Measurements from ENCODE around the gene PLEKHJ1. TPM values are rescaled to one million over a fixed set of nuclear protein-coding genes. Genes with fewer than 3 reads are reported as not detected.

Gene PLEKHJ1
- total RNA-seq, 1 experiment from 2014 or later = 94.8 TPM

- peaks cover 10% of the 10 kb centered on the region; the same call in 1 of the 2 replicates for H3K36me3 ChIP-seq (ENCODE audit: low read depth, low read length)
- H4K20me1 ChIP-seq (ENCODE audit: low read length) = peaks cover 36% of the 10 kb centered on the region
- H3K4me2 ChIP-seq (ENCODE audit: low read length) = peak overlapping the region; percentile 93
- ChIA-PET CTCF (no interaction called here), POLR2A (ENCODE audit: unreplicated experiment) (no interaction called here)
- peak; percentile 66 for DNase-seq
- peaks cover 19% of the 10 kb centered on the region for H3K4me1 ChIP-seq (ENCODE audit: insufficient read depth, low read length)
- H2AFZ ChIP-seq (ENCODE audit: low read length) = no peak overlapping the region
- H3K9me2 ChIP-seq (replicated peaks; ENCODE audit: low read length) = no peaks in the 10 kb centered on the region
- H3K27me3 ChIP-seq (ENCODE audit: low read length) = no peaks in the 10 kb centered on the region
- no peaks in the 10 kb centered on the region for H3K9me3 ChIP-seq (ENCODE audit: low read length)
- peak; percentile 40 for ATAC-seq
- H3F3A ChIP-seq (ENCODE audit: low read length, unreplicated experiment) = no peaks in the 10 kb centered on the region
- TF ChIP-seq, protein P1, sequence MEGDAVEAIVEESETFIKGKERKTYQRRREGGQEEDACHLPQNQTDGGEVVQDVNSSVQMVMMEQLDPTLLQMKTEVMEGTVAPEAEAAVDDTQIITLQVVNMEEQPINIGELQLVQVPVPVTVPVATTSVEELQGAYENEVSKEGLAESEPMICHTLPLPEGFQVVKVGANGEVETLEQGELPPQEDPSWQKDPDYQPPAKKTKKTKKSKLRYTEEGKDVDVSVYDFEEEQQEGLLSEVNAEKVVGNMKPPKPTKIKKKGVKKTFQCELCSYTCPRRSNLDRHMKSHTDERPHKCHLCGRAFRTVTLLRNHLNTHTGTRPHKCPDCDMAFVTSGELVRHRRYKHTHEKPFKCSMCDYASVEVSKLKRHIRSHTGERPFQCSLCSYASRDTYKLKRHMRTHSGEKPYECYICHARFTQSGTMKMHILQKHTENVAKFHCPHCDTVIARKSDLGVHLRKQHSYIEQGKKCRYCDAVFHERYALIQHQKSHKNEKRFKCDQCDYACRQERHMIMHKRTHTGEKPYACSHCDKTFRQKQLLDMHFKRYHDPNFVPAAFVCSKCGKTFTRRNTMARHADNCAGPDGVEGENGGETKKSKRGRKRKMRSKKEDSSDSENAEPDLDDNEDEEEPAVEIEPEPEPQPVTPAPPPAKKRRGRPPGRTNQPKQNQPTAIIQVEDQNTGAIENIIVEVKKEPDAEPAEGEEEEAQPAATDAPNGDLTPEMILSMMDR (conservative IDR thresholded peaks at IDR 0.05; ENCODE audit: low read depth, low read length) = peak; percentile 82
- no peak for TF ChIP-seq EZH2phosphoT487 (IDR thresholded peaks at IDR 0.05; ENCODE audit: borderline replicate concordance, low read length)
- H3K9ac ChIP-seq (ENCODE audit: low read length) = no peak overlapping the region
- BruUV-seq (replicated peaks) = no TSS peak
- H3K27ac ChIP-seq (ENCODE audit: low read length) = 0 out of 2 replicates have a peak overlapping the region, but pooled peaks have one; percentile 21
- intact Hi-C loops (cut with micrococcal nuclease) = loop anchor here (1.0 to 5.0 kb wide), 2 partner anchors 37 to 106 kb away; partner anchors contain the start of genes PLEKHJ1 and SF3A2
- peak overlapping the region; percentile 51 for H3K4me3 ChIP-seq (ENCODE audit: low read length)
- H3K79me2 ChIP-seq (ENCODE audit: low read length) = peaks cover 50% of the 10 kb centered on the region
Measured at GRCh38 chr19:2273356-2274184, 37.4 kb upstream of the PLEKHJ1 start.

DNA sequence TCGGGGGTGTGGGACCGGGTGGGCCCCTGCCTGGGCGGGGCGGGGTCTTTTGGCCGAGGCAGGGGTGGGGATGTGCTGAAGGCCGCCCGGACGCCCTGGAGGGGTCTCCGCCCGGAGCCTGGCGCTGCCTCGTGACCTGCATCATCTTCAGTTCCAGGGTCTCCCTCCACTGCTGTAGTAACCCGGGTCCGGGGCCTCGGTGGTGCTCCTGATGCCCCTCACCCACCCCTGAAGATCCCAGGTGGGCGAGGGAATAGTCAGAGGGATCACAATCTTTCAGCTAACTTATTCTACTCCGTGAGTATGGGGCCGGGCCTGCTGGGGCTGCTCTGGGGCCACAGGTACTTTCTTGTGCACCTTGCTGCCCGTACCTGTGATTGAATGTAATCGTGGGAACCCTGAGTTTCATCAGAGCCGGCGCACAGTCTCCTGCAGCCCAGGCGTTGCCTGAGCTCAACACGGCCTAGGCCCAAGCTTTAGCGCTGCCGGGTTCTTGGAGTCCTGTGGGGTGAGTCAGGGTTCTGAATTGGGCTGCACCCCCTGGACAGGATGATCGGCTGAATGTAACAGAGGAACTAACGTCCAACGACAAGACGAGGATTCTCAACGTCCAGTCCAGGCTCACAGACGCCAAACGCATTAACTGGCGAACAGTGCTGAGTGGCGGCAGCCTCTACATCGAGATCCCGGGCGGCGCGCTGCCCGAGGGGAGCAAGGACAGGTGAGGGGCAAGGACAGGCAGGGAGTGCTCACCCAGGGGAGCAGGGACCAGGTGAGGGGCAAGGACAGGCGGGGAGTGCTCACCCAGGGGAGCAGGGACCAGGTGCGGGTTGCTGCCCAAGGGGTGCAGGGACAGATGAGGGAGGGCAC lies 35.3 kb upstream of the PLEKHJ1 start:
- Histone ChIP-seq H3K4me2 (ENCODE audit: low read length) (peak overlapping the region; percentile 93), H2AFZ (ENCODE audit: low read length) (no peak overlapping the region), H3K79me2 (ENCODE audit: low read length) (peaks cover 50% of the 10 kb centered on the region), H3K27ac (ENCODE audit: low read length) (peak overlapping the region; percentile 56), H3K9me3 (ENCODE audit: low read length) (no peaks in the 10 kb centered on the region), H3K9me2 (replicated peaks; ENCODE audit: low read length) (no peaks in the 10 kb centered on the region), H3K4me1 (ENCODE audit: insufficient read depth, low read length) (peaks cover 21% of the 10 kb centered on the region), H3K36me3 (ENCODE audit: low read depth, low read length) (peaks cover 10% of the 10 kb centered on the region; the same call in 1 of the 2 replicates), H3K9ac (ENCODE audit: low read length) (peak overlapping the region; percentile 93), H3K27me3 (ENCODE audit: low read length) (no peaks in the 10 kb centered on the region), H3F3A (ENCODE audit: low read length, unreplicated experiment) (no peaks in the 10 kb centered on the region), H3K4me3 (ENCODE audit: low read length) (peak overlapping the region; percentile 99), H4K20me1 (ENCODE audit: low read length) (peaks cover 36% of the 10 kb centered on the region)
- ATAC-seq (peak; percentile 7; the same call in 1 of the 2 replicates), DNase-seq (peak; percentile 44)
- CTCF ChIA-PET = no interaction called here
- TF ChIP-seq, protein P1 (conservative IDR thresholded peaks at IDR 0.05; ENCODE audit: low read depth, low read length) = no peak
- TF ChIP-seq EZH2 (IDR thresholded peaks at IDR 0.05; ENCODE audit: low read length, unreplicated experiment) (no peak), EZH2phosphoT487 (IDR thresholded peaks at IDR 0.05; ENCODE audit: borderline replicate concordance, low read length) (no peak)
- POLR2A ChIA-PET (ENCODE audit: unreplicated experiment) = no interaction called here
- no TSS peak for BruUV-seq (replicated peaks)
- intact Hi-C loops (cut with micrococcal nuclease) = loop anchor here (5.0 kb wide), 1 partner anchor 104 kb away; no protein-coding TSS in a partner anchor
